Fibroblast of skin of right biceps (primary cell): Measurements from ENCODE around the gene IFI6.

Experiments
- DNase-seq: peaks from one replicate; pipeline ENCODE4 v3.0.0-alpha.2; 2013

The IFI6 gene

GRCh38 chr1:27669876-27670275, 2.1 kb downstream of the IFI6 start:
- DNase-seq = no peak

DNA sequence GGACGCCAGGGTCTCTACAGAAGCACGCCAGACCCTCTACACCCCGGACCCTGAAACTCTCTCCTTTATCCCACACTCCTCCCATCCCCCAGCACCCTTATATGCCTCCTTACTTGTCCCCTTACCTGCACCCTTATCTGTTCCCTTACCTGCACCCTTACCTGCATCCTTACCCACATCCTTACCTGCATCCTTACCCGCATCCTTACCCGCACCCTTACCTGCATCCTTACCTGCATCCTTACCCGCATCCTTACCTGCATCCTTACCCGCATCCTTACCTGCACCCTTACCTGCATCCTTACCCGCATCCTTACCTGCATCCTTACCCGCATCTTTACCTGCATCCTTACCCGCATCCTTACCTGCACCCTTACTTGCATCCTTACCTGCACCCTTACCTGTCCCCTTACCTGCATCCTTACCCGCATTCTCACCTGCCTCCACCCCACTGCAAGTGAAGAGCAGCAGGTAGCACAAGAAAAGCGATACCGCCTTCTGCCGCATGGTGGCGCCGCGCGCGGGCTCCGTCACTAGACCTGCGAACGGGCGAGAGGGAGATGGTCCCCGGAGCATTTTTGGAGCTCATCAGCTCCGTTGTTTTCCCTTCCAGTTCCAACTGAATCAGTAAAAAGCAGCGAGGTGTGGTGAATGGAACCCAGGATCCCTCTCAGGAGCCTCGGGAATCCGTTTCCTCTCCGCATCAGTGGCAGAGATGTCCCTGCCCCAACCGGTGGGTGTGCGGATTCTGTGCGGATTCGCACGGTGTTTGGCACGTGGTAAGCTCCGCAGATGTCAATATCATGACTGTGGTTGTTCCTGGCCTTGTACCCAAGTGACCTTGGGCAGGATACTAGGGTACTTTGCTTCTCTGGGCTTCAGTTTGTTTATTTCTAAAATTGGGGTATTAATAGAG, 2.9 kb downstream of the IFI6 start:
- peak; percentile 45 for DNase-seq

- no peak for DNase-seq
Observed at GRCh38 chr1:27668121-27668807, 3.7 kb downstream of the IFI6 start.

- peak; percentile 39 for DNase-seq
Observed at GRCh38 chr1:27666791-27667254, 5.2 kb downstream of the IFI6 start.

DNA sequence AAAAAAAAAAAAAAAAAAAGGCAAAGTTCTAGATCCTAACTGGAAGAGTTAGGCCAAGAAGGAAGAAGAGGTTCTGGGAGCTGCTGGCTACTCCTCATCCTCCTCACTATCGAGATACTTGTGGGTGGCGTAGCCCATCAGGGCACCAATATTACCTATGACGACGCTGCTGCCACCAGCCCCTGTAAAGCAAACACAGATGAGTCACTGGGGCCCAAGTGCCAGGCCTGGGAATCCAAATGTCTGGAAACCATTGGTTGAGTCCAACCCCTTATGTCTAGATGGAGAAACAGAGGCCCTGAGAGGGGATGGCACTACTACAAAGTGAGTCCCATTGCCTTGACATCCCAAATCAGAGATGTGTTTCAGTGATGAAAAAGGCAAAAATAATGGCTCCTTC, 5.7 kb downstream of the IFI6 start:
- no peak for DNase-seq

DNA sequence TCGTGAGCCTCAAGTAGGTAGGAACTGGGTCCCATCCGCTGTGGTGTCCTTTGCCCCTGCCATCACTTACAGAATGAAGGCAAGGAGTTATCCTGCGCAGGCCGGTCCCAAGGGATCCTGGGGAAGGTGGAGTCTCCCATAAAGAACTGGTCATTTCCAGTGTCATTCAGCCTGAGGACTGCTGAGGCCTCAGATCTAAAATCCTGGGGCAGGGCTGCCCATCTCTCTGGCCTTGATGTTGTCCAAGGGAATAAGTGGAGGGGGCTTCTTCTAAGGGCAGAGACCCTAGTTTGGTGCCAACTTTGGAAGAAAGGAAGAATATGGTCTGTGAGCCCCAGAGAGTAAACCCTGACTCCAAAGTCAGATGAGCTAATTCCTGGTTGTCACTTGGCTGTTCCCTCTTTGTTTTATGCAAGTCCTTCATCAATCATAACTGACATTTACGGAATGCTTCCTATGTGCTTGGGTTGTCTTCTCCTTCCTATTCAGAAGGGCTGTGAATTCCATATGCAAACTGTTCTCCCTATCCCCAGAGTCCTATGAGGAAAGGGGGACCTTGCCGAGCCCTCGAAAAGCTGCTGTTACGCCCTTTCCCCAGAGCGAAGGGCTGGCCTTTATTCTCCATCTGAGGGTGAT, 6.9 kb downstream of the IFI6 start:
- no peak for DNase-seq

GRCh38 chr1:27664291-27664690, 7.7 kb downstream of the IFI6 start:
- DNase-seq = no peak

GRCh38 chr1:27662707-27663393, 9.1 kb downstream of the IFI6 start:
- DNase-seq = peak; percentile 85

DNA sequence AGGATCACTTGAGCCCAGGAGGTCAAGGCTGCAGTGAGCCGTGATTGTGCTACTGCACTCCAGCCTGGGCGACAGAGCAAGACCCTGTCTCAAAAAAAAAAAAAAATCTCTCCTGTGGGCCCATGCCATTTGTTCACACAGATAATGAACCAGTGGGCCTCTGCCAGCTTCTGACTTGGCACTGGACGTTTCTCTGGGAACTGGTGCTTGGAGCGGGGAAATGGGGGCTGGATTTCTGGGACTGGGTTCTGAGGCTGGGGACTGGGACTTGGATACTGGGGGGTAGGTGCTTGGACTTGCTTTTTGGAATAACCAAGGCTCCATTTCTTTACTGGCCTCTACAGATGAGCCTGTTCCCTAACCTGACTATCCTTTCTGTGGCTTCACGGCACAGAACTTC, 9.7 kb downstream of the IFI6 start:
- no peak for DNase-seq

DNA sequence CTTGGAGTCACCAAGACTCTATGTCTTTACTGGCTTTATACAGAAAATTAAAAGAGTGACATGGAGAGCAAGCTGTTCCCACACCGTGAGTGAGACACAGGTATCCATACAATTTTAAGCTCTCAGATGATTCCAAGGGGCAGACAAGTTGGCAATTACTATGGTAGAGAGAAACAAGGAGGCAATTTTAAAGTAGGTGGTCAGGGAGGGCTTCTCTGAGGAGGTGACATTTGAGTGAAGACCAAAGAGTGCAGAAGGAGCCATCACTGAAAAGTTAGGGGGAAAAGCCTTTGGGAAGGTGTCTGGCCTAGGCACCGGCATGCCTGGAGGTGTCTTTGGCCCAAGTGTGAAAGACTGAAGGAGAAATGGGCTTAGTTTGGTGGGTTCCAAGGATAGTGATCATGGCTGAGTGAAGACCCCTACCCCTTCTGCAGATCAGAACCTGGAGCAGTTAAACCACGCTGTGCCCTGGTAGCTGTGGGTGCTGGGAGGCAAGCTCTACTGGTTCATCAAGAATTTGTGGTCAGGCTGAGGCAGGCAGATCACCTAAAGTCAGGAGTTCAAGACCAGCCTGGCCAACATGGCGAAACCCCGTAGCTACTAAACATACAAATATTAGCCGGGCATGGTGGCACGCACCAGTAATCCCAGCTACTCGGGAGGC, 10.4 kb downstream of the IFI6 start:
- no peak for DNase-seq

GRCh38 chr1:27660300-27660835, 11.6 kb downstream of the IFI6 start:
- DNase-seq = no peak

DNA sequence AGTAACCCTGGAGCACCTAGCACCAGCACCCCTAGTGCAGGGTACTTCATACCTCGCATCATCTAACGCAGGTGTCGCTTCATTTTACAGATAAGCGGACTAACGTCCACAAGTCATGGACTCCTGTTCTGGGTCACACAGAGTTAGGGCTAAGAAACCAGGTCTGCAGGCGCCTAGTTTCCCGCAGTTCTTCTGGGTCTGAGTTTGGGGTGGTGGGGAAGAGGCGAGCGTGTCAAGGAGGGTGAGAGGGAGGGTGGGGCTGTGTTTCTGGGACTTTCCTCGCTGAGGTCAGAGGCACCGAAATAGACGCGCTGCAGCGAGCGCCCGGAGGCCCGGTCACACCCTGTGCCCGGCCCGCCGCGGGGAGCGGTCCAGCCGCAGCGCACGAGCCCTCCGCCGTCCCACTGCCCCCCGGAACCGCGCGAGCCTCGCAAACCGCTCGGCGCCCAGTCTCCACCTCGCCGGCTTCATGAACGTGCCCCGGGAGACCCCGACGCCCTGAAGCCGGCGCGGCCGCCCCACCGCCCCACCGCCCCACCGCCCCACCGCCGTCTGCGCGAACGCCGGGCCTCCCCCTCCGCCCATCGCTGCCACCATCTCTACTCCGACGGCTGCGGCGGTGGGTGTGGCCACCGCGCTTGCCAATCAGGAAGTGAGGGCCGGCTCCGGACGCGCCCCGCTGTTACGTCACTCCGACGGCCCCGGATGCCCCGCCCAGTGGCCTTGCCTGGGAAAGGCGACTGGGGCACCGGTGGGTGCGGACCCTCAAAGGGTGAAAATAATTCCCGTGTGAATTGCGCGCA, 12.3 kb downstream of the IFI6 start:
- peak; percentile 86 for DNase-seq

- DNase-seq = peak; percentile 76
Observed at GRCh38 chr1:27658951-27659496, 13.0 kb downstream of the IFI6 start.

GRCh38 chr1:27656157-27656893, 15.7 kb downstream of the IFI6 start:
- peak; percentile 76 for DNase-seq

- DNase-seq = no peak
Observed at GRCh38 chr1:27655151-27655937, 16.6 kb downstream of the IFI6 start.

DNA sequence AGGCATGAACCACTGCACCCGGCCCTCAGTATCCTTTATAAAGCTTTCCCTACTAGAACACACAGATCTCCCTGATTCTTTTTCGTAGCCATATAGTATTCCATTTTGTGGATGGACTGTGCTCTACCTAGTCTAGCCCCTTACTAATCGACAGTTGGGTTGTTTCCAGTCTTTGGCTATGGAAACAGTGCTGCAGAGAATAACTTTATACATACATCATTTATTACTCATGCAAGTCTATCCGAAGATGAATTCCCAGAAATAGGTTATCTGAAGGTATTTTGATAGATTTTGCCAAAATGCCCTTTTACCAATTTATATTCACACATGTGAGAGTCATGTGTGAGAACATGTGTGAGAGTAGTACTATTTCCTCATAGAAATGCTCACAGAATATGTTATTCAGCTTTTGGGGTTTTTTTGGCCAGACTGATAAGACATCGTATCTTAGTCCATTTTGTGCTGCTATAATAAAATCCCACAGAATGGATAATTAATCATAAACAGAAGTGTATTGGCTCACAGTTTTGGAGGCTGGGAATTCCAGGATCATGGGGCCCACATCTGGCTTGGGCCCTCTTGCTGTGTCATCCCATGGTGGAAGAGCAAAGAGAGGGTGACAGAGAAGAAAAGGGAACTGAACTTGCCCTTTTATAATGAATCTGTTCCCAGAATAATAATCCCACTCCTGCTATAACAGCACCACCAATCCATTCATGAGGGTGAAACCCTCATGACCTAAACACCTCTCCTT, 19.7 kb downstream of the IFI6 start:
- DNase-seq = peak; percentile 51

DNA sequence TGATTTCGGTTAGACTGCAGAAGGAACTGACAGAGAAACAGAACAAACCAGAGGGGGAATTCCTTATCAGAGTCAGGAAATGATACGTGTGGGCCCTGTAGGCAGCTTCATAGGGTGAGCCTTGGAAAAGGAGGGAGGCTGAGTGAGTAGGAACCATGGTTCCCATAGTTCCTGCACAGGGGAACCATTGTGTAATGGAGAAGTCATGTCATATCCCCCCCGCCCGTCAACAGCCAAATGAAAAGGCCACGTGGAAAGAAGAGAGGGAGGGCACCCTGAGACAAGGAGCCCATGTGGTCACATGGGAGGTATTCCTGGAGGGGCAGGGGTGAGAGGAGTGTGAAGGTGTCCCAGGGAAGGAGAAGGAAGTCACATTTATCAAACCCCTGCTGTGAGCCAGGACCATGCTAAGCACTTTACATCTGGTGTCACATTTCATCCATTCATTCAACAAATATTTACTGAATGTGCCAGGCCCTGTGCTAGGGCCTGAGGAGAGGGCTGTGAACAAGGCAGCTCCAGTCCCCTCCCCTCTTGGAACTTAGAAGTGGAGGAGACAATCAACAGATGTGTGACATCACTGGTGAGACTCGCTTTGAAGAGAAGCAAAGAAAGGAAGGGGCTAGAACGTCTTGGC, 21.3 kb downstream of the IFI6 start:
- peak; percentile 86 for DNase-seq

- DNase-seq = no peak
Observed at GRCh38 chr1:27650171-27650538, 21.8 kb downstream of the IFI6 start.
